PC-9 (cell line): ENCODE results near the gene EPB41L4B.

Source experiments
- EZH2 ChIP-seq: fragments of 200-600 bp; sonication (generic); IDR thresholded peaks from 2 replicates; pipeline ENCODE4 v1.8.0; 2017; ENCODE audit warnings: antibody characterized with exemption, low read depth
- TF ChIP-seq, protein P1 (sequence below): fragments of 200-600 bp; sonication (generic); conservative IDR thresholded peaks from 2 replicates; pipeline ENCODE4 v1.6.1; 2017; ENCODE audit warnings: mixed run types, antibody characterized with exemption, mild to moderate bottlenecking, moderate library complexity

DNA sequence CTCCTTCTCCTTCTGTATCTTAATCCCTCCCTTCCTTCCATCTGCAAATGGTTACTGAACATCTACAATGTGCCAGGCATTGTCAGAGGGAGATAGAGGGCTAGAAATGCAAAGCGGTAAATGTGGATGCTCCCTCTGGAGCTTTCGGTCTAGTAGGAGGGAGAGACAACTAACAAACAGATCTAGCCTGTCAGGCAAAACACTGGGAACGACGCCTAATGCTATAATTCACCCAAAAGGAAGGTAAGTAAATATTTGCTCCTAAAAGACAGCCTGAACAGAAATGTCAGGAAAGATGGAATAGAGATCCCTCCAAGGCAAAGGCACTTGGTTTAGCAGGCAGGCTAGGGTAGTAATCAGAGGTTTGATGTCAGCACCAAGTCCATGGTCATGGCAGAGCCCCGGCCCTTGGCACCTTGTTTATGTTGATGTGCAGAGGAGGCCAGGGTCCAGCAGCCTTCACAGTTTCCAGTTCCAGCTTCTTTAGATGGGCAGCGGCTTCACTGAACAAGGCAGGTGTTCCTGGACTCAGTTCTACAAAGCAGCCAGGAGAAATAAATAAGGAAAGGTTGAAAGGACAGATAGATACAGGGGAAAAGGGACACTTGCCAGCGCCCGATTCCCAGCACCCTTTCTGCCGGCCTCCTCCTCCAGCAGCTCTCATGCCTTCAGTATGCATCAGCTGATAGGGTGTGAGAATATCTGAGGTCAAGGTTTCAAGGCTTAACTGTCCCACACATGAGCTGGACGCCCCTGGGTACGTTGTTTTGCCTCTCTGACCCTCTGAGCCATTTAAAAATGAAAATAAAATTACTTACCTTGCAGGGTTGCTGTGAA lies 107.4 kb downstream of the EPB41L4B start:
- no peak for TF ChIP-seq EZH2
- TF ChIP-seq, protein P1, sequence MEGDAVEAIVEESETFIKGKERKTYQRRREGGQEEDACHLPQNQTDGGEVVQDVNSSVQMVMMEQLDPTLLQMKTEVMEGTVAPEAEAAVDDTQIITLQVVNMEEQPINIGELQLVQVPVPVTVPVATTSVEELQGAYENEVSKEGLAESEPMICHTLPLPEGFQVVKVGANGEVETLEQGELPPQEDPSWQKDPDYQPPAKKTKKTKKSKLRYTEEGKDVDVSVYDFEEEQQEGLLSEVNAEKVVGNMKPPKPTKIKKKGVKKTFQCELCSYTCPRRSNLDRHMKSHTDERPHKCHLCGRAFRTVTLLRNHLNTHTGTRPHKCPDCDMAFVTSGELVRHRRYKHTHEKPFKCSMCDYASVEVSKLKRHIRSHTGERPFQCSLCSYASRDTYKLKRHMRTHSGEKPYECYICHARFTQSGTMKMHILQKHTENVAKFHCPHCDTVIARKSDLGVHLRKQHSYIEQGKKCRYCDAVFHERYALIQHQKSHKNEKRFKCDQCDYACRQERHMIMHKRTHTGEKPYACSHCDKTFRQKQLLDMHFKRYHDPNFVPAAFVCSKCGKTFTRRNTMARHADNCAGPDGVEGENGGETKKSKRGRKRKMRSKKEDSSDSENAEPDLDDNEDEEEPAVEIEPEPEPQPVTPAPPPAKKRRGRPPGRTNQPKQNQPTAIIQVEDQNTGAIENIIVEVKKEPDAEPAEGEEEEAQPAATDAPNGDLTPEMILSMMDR, result no peak
